ENCODE results near the gene CLEC1B. TPM values are rescaled to one million over a fixed set of nuclear protein-coding genes. Genes with fewer than 3 reads are reported as not detected.

The CLEC1B gene
- total RNA-seq, 4 donors from 2014 or later: not detected

DNA sequence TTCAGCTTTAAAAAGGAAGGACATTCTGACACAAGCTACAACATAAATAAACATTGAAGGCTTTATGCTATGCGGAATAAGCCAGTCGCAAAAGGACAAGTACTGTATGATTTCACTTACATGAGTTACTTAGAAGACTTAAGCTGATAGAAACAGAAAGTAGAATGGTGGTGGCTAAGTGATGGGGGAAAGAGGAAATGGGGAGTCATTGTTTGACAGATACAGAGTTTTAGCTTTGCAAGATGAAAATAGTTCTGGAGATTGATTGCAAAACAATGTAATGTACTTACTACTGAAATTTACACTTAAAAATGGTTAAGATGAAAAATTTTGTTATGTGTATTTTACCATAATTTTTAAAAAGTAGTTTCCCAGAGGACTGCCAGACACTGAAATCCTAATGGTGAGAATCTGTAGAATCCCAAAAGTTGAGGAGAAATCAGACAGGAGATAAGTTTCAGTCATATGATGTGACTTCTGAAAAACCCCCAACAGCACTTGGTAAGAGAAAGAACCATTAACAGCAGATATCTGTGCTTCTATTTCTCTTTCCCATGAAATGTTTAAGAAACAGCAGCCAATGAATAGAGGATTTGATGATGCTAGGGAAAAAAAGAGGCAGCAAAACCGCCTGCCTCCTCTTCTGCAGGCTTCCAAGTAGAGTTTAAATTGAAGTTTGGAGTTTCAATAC, 50.2 kb downstream of the CLEC1B start:
- intact Hi-C loops (cut with DNase I): no loop called here
- Histone ChIP-seq H3K27ac (no peak overlapping the region), H3K36me3 (no peaks in the 10 kb centered on the region), H3K4me1 (no peaks in the 10 kb centered on the region), H3K4me3 (replicated peaks in 1 of 3) (no peak overlapping the region), H3K27me3 (no peaks in the 10 kb centered on the region), H3K9me3 (no peaks in the 10 kb centered on the region)
- no peak for DNase-seq
- TF ChIP-seq, protein P1, sequence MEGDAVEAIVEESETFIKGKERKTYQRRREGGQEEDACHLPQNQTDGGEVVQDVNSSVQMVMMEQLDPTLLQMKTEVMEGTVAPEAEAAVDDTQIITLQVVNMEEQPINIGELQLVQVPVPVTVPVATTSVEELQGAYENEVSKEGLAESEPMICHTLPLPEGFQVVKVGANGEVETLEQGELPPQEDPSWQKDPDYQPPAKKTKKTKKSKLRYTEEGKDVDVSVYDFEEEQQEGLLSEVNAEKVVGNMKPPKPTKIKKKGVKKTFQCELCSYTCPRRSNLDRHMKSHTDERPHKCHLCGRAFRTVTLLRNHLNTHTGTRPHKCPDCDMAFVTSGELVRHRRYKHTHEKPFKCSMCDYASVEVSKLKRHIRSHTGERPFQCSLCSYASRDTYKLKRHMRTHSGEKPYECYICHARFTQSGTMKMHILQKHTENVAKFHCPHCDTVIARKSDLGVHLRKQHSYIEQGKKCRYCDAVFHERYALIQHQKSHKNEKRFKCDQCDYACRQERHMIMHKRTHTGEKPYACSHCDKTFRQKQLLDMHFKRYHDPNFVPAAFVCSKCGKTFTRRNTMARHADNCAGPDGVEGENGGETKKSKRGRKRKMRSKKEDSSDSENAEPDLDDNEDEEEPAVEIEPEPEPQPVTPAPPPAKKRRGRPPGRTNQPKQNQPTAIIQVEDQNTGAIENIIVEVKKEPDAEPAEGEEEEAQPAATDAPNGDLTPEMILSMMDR (IDR thresholded peaks at IDR 0.05): no peak
- TF ChIP-seq POLR2A (IDR thresholded peaks at IDR 0.05): no peak
- 76 to 78% methylated on average over 3 of the region's 3 CpGs for WGBS, 2 donors

- TF ChIP-seq, protein P1 (IDR thresholded peaks at IDR 0.05): no peak
- TF ChIP-seq POLR2A (IDR thresholded peaks at IDR 0.05): no peak
- DNase-seq: no peak
- no peaks in the 10 kb centered on the region for H3K9me3 ChIP-seq
- no peaks in the 10 kb centered on the region for H3K27me3 ChIP-seq
- 84 to 86% methylated on average over 3 of the region's 3 CpGs for WGBS, 2 donors
- intact Hi-C loops (cut with DNase I): no loop called here
- H3K4me1 ChIP-seq: no peaks in the 10 kb centered on the region
- H3K36me3 ChIP-seq: no peaks in the 10 kb centered on the region
- H3K27ac ChIP-seq: no peak overlapping the region
- H3K4me3 ChIP-seq (replicated peaks in 1 of 3): no peak overlapping the region
Observed at GRCh38 chr12:9947674-9948073, 51.2 kb downstream of the CLEC1B start.

DNA sequence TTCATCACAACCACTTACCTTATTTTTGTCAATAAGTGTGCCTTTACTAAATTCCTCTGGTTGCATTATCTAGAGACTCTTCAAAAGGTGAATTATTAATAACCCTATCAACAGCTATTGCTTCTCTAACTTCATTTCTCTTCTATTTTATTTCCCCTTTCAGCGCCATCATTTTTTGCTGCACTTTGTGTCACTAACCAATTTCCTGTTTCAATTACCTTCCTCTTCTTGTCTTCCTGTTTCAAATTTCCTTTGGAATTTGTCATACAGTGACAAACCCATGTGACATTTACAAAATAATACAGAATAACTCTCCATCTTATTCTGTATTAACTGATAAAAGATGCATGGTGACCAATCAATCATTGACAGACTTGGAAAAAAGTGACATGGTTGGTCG, 54.5 kb downstream of the CLEC1B start:
- no peaks in the 10 kb centered on the region for H3K4me1 ChIP-seq

GRCh38 chr12:9943240-9943639, 55.7 kb downstream of the CLEC1B start:
- WGBS, 2 donors: 49 to 56% methylated on average over 19 of the region's 19 CpGs
- no peak overlapping the region for H3K4me3 ChIP-seq (replicated peaks in 1 of 3)
- H3K9me3 ChIP-seq: no peaks in the 10 kb centered on the region
- no peaks in the 10 kb centered on the region for H3K36me3 ChIP-seq
- TF ChIP-seq, protein P1 (IDR thresholded peaks at IDR 0.05): no peak
- TF ChIP-seq POLR2A (IDR thresholded peaks at IDR 0.05): peak in 1 of 2 donors; percentile 6
- DNase-seq: no peak
- no peaks in the 10 kb centered on the region for H3K27me3 ChIP-seq
- H3K4me1 ChIP-seq: no peaks in the 10 kb centered on the region
- intact Hi-C loops (cut with DNase I): no loop called here
- no peak overlapping the region for H3K27ac ChIP-seq

More for the DNA sequence above, 54.5 kb downstream of the CLEC1B start:
- Histone ChIP-seq H3K27me3 (no peaks in the 10 kb centered on the region), H3K36me3 (no peaks in the 10 kb centered on the region), H3K9me3 (no peaks in the 10 kb centered on the region), H3K27ac (no peak overlapping the region), H3K4me3 (replicated peaks in 1 of 3) (no peak overlapping the region)
- 69 to 79% methylated on average over 2 of the region's 2 CpGs for WGBS, 2 donors
- TF ChIP-seq, protein P1 (IDR thresholded peaks at IDR 0.05): no peak
- TF ChIP-seq POLR2A (IDR thresholded peaks at IDR 0.05): no peak
- no peak for DNase-seq
- intact Hi-C loops (cut with DNase I): no loop called here

Other genes starting within 250 kb of the CLEC1B start
- gene CD69, start 238.2 kb downstream of the CLEC1B start, total RNA-seq: 10 to 100 TPM in 1 of 4 donors, 1 to 10 TPM in 3; 5.0 to 18.2 (median 6.2) TPM
- gene KLRF1, start 171.6 kb downstream of the CLEC1B start, total RNA-seq: 1 to 10 TPM in 1 of 4 donors, under 1 TPM in 1, not detected in 2; 0.78 to 1.0 TPM
- gene CLEC2B, start 129.8 kb downstream of the CLEC1B start, total RNA-seq: 10 to 100 TPM in 3 of 4 donors, 1 to 10 TPM in 1; 7.3 to 25.2 (median 16.7) TPM
- not detected for gene KLRF2, start 117.6 kb downstream of the CLEC1B start, total RNA-seq
- gene CLEC2A, start 66.8 kb downstream of the CLEC1B start, total RNA-seq: not detected
- under 1 TPM in 1 of 4 donors, not detected in 3; 0.22 TPM for gene CLEC12A, start 27.7 kb downstream of the CLEC1B start, total RNA-seq
- gene CLEC12B, start 11.5 kb upstream of the CLEC1B start, total RNA-seq: under 1 TPM in 1 of 4 donors, not detected in 3; 0.54 TPM
- not detected for gene CLEC9A, start 31.6 kb upstream of the CLEC1B start, total RNA-seq
- gene CLEC1A, start 99.9 kb upstream of the CLEC1B start, total RNA-seq: 1 to 10 TPM; 2.5 to 9.7 (median 5.2) TPM
- gene CLEC7A, start 131.1 kb upstream of the CLEC1B start, total RNA-seq: 1 to 10 TPM; 2.7 to 9.4 (median 5.2) TPM
- gene OLR1, start 173.0 kb upstream of the CLEC1B start, total RNA-seq: 1 to 10 TPM in 2 of 4 donors, under 1 TPM in 2; 0.33 to 2.4 (median 0.87) TPM
- not detected for gene TMEM52B, start 179.9 kb upstream of the CLEC1B start, total RNA-seq
- 100 to 1,000 TPM; 115 to 216 (median 148) TPM for gene GABARAPL1, start 213.8 kb upstream of the CLEC1B start, total RNA-seq